HFF-Myc (cell line): Measurements from ENCODE around the gene NUB1.

Experiments
- DNase-seq: peaks from one replicate; pipeline ENCODE4 v3.0.0-alpha.2; 2011; ENCODE audit warnings: low read depth; ENCODE audit errors: extremely low read depth
- H3K4me3 ChIP-seq: replicated peaks from 2 replicates; pipeline ENCODE4 v1.5.1; 2011; ENCODE audit warnings: low read depth, mild to moderate bottlenecking, control low read depth, low read length
- CTCF ChIP-seq: IDR thresholded peaks from 2 replicates; pipeline ENCODE4 v1.5.1; 2012; ENCODE audit warnings: mild to moderate bottlenecking, low read depth, low read length, control low read depth; ENCODE audit errors: missing control alignments

Gene NUB1

GRCh38 chr7:151426441-151426903, 84.9 kb downstream of the NUB1 start:
- no peak overlapping the region for H3K4me3 ChIP-seq
- DNase-seq, result peak; percentile 57
- no peak for TF ChIP-seq CTCF

DNA sequence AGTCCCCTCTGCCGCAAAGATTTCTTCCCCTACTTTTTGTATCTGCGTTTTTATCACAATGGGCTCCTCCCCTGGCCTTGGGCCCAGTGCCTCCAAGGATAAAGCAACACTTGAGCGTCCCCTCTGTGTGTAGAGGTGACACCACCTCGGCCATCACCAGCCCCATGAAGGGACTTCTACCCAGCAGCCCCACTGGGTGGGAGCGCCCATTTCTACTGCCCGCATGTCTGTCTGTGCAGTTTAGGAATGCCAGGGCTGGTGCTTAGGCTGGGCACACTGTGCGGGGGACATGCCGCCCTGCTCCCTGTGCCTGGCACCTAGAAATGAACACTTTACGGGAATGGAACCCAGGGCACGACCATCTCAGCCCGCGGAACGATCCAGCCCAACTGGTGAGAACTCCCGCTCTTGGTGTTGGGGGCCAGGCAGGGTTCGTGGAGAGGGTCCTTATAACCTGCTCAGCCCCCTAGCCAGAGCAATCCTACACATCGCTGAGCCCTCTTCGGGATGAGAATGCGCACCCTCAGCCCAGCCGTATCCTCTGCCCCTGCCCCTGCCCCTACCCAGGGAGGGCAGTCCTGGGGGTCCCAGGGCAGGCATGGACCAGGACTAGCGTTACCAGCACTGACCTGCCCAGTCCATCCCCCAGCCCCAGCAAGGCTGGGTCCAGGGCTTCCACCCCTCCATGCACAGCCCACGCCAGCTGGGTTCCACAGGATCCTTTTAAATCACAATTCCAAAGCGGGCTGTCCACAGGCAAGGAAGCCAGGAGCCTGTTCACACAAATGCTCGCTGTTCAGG, 85.5 kb downstream of the NUB1 start:
- H3K4me3 ChIP-seq, result no peak overlapping the region
- TF ChIP-seq CTCF, result no peak
- no peak for DNase-seq

- DNase-seq, result no peak
- H3K4me3 ChIP-seq, result no peak overlapping the region
- TF ChIP-seq CTCF, result no peak
Measured at GRCh38 chr7:151427705-151428377, 86.2 kb downstream of the NUB1 start.
